Effector CD4-positive, alpha-beta T cell (primary cell): ENCODE data around the gene OSBPL6.

Source experiments
- DNase-seq: peaks from one replicate; pipeline ENCODE4 v3.0.0-alpha.2; 2020

Gene OSBPL6

GRCh38 chr2:178361588-178361987 is 167.3 kb downstream of the OSBPL6 start:
- no peak for DNase-seq

- DNase-seq = no peak
Measured at GRCh38 chr2:178363252-178363651, 168.9 kb downstream of the OSBPL6 start.

DNA sequence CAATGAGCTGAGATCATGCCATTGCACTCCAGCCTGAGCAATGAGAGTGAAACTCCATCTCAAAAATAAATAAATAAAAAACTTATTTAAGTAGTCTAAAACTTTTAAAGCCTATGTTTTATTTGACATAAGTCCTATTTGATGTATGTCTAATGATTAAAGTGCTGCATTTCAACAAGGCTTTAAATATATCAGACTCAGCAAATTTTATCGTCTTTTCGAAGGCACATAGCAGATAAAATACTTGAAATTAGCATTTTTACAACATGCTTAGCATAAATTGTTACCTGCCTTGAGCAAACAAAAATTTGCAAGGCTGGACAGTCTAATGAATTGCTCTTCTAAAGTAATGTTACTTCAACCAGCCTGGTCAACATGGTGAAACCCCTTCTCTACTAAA is 170.8 kb downstream of the OSBPL6 start:
- no peak for DNase-seq

DNA sequence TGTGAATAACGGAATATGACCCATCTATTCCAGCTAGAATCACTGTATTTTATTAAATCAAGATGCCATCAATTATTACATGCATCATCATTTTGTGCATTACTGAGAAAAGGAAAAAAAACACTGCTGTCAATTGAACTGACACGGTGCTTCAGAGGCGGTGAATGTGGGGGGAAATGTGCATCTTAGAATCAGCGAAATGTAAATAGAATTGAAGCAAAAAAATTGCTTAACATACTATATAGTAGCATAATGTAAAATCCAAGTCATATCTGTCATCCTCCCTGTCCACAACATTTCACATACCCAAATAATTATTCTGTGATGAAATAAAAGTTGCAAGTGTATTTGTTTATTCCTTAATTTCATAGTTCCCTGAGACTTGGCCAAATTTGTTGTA is 172.1 kb downstream of the OSBPL6 start:
- DNase-seq = no peak

GRCh38 chr2:178367344-178367743 is 173.0 kb downstream of the OSBPL6 start:
- DNase-seq = no peak

- no peak for DNase-seq
Measured at GRCh38 chr2:178374865-178375264, 180.6 kb downstream of the OSBPL6 start.

DNA sequence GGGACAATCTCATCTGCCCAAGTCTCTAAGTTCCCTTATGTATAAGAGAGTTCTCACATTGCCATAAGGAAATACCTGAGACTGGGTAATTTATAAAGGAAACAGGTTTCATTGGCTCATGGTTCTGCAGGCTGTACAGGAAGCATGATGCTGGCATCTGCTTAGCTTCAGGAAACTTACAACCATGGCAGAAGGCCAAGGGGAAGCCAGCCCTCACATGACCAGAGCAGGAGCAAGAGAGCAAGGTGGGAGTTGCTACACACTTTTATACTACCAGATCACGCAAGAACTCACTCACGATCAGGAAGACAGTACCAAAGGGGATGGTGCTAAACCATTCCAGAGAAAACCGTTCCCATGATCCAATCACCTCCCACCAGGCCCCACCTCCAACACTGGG is 182.7 kb downstream of the OSBPL6 start:
- DNase-seq = no peak

DNA sequence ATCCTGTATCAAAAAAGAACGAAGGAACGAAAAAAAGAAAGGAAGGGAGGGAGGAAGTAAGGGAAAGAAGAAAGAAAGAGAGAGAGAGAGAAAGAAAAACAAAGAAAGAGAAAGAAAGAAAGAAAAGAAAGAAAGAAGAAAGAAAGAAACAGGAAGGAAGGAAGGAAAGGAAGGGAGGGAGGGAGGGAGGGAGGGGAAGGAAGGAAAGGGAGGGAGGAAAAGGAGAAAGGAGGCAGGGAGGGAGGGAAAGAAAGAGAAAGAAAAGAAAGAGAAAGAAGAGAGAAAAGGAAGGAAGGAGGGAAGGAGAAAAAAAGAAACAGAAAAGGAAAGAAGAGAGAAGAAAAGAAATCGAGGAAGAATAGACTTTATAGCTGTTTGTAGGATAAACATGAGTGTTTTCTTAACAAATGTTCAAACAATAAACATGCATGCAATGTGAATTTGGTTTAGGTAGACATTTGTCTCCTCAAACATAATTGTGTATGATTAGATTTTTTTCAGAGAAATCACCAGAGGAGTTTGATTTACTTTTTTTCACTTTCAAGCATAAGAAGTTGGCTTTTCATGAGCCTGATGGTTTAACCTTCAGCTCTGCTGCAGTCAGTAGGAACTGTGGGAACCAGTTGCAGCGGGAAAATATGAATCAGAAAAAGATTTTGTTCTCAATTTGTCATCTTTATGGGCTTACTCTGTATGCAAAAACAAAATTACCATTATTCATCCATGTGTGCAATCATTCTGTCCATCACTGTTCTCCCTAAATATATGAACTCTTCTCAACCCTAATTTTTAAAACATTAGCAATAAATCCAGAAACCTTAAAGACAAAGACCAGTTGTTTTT is 185.1 kb downstream of the OSBPL6 start:
- DNase-seq = no peak

DNA sequence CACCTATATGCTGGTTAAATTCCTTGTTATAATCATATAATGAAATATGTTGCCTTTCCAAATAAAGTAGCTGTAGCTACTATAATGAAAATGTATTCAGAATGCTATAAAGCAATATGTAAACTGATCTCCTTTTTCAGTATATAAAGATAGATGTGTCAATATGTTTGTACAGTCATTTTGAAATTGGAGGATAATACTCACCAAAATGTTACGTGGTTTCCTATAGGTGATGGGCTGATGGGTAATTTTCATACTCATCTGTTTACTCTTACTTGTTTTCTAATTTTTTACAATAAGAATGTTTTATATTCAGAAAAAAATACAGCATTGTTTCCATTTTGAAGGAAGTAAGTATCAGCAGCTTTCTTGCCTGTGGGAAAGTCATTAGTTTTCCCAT is 186.5 kb downstream of the OSBPL6 start:
- no peak for DNase-seq

GRCh38 chr2:178383718-178384117 is 189.4 kb downstream of the OSBPL6 start:
- no peak for DNase-seq

DNA sequence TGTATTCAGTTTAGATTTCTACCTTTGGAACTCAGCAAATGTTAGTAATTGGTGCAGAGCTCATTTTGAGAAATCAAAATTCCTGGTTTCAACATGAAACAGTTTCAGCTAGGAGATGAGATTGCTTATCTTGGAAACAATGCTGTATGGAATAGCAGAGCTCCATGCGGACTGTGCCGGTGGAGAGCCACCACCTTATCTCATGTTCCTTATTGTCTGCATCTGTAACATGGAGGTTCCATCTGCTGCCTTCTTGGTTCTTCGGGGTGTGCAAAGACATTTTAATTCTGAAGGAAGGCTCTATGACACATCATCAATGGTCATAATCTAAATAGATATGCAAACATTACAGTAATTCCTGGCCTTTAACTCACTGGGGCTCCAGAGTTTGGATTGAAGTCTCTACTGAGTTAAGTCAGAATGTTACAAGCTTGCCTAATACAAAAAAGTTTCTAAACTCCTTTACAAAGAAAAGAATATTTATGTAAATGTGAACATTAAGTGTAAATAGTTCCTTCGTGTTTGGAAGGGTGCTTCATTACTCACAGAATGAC is 191.4 kb downstream of the OSBPL6 start:
- DNase-seq = no peak

- DNase-seq = no peak
Measured at GRCh38 chr2:178386986-178387597, 192.8 kb downstream of the OSBPL6 start.

DNA sequence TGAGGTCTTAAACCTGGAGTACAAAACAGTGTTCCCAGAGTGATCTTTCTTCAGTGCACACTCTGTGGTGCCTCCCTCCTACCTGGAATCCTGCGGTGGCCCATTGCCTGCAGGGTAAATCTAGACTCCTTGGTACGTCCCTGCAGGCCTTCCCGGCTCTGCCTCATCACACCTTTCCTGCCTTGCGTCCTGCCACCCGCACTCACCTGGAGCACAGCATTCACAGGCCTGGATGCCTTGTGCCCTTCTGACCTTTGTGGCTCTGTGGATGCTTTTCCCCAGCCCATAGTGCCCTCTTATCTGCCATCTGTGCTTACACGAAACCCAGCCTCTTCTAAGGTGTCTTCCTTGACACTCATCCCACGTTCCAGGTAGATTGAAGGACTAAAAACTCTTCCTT is 194.0 kb downstream of the OSBPL6 start:
- DNase-seq = no peak

GRCh38 chr2:178391701-178392100 is 197.4 kb downstream of the OSBPL6 start:
- DNase-seq = no peak

DNA sequence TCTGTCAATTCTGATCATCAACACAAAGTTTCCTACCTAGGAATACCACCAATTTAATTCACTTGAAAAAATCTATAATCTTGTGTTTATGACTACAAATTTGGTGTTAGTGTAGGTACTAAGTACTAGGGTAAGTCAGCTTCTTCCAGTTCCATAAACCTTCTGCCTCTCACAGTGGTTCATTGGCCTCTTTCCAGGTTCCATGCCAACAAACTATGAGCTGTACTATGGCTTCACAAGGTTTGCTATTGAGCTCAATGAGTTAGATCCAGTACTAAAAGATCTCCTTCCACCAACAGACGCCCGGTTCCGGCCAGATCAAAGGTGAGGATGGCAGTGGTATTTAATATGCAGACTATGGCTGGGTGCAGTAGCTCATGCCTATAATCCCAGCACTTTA is 197.9 kb downstream of the OSBPL6 start:
- DNase-seq = no peak

DNA sequence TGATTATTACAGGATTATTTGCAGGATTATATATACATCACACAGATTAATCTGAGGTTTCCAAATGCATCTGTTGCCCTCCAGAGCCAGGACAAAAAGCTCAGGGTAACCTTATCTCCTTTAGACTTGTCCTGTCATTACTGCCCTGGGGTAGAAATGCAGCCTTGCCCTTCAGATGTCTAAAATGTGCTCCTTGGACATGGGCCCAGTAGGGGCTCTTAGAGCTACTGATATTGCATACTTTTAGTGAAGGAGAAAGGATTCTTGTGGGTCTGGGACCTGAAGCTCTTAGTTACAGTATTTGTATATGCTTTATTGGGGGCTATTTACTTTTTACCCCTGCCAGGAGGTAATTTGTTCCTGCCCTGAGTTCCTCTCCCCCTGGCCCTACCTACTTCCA is 200.5 kb downstream of the OSBPL6 start:
- no peak for DNase-seq

GRCh38 chr2:178395295-178395694 is 201.0 kb downstream of the OSBPL6 start:
- DNase-seq = no peak

DNA sequence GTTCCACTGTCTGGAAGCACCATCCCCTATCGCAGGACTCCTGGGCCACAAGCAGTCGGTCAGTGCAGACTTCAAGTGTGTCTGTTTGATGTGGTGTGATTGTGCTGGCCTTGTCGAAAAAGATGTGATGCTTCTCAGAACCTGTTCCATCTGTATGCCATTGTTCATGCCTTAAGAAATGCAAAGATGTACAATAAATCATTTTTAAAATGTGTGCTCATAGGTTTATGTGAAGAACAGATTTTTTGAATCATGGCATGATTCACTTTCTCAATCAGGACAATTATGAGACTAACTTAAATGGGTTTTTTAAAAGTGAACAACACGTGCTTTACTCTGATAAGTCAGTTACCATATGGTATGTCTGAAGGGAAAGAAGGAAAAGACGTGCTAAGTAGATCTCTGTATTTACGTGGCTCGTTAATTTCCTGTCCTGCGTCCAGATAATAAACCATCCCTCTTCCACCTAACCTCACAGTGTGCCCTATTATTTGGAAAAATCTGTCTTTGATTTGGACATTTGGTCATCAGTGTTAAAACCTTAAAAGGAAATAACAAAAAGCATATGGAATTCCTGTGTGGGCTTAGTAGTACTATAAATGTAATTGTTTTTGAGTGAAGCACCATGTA is 201.7 kb downstream of the OSBPL6 start:
- DNase-seq = no peak

DNA sequence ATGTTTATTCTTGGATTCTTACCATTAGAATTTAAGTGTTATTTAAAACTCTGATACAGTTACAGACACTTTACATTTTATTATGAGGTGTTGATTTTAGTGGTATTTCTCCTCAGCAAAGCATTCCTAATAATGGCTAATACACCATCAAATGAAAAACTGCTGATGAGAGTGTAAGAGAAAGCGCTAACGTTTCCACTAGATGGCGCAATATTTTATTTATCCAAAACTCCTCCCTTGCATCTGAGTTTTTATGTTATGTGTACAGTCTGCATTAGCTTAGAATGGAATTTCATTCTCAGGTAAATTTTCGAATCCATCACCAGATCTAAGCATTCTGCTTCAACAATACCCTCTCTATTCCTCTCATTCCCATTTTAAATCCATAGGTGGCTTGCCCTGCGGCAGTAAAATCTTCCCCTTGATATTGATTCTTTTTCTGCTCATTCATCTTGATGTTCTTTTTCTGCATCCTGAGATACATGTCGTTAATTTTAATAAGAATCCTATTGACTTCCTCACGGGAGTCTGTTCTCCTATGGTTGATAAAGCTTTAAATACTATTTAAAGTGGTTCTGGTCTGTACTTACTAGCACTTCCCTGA is 202.8 kb downstream of the OSBPL6 start:
- no peak for DNase-seq

- no peak for DNase-seq
Measured at GRCh38 chr2:178401994-178402437, 207.7 kb downstream of the OSBPL6 start.

DNA sequence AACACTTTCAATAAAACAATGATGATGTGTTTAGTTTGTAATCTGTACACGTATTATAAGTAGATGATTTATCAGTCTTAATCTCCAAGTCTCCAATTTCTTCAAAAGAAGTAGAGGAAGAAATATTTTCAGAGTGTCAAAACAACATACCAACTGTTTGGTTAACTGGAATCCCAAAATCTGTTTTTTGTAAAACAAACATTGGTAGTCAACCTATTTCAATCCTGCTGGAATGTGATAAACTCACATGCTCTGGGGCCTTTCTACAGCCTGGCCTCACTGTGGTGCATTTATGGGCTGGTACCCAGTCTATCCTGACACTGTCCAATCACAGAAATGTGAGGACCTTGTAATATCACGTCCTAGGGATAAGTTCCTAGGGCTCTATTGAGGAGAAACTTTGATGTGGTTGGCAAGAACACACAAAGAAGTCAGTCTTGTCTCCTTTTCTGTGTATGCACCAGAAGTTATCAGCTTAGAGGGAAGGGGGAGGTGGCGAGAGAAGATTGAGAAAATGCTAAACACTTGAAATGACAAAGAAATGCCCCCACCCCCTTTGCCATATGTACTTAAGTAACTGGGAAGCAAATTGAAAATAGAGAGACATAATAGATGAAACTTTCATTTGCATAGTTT is 209.5 kb downstream of the OSBPL6 start:
- no peak for DNase-seq

DNA sequence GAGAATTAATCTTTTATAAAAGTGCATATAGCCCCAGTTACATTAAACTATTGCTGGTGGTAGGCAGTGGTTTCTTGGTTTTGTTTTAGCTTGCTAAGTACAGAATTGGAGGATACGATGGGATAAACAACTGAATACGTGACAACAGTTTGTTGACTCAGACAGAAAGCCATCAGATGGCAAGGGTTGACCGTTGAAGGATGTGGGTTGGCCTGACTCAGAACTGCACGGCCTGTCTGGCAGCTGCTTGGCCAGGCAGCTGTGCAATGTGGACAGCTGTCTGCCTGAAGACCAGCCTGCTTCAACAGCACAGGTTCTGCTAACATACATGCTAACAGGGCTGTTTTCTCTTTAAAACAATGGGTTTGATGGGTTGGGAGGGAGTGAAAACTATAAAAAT is 210.1 kb downstream of the OSBPL6 start:
- no peak for DNase-seq

- DNase-seq = no peak
Measured at GRCh38 chr2:178409261-178409660, 214.9 kb downstream of the OSBPL6 start.
